Retinal pigment epithelial cell (primary cell): ENCODE results near the gene TRA2B.

ENCODE experiments used
- DNase-seq: peaks from one replicate; pipeline ENCODE4 v3.0.0-alpha.2; 2010; ENCODE audit warnings: low read depth
- H3K4me3 ChIP-seq: 2 replicates; pipeline ENCODE4 v1.5.1; 2011; ENCODE audit warnings: mild to moderate bottlenecking, low read length, control low read depth, moderate library complexity
- CTCF ChIP-seq: conservative IDR thresholded peaks from 2 replicates; pipeline ENCODE4 v1.5.1; 2011; ENCODE audit warnings: low read depth, low read length, control low read depth, inconsistent platforms

The TRA2B gene

GRCh38 chr3:185934767-185935464 lies 2.9 kb downstream of the TRA2B start:
- no peak for TF ChIP-seq CTCF
- H3K4me3 ChIP-seq, result peak overlapping the region; percentile 100
- no peak for DNase-seq

- DNase-seq, result no peak
- peak overlapping the region; percentile 100 for H3K4me3 ChIP-seq
- no peak for TF ChIP-seq CTCF
These were observed 3.6 kb downstream of the TRA2B start for GRCh38 chr3:185934174-185934557.

GRCh38 chr3:185933374-185934173 lies 4.2 kb downstream of the TRA2B start:
- peak overlapping the region; percentile 100 for H3K4me3 ChIP-seq
- no peak for DNase-seq
- no peak for TF ChIP-seq CTCF

GRCh38 chr3:185931777-185932612 lies 5.8 kb downstream of the TRA2B start:
- DNase-seq, result no peak
- TF ChIP-seq CTCF, result no peak
- peak overlapping the region; percentile 22 for H3K4me3 ChIP-seq

- no peak for TF ChIP-seq CTCF
- DNase-seq, result no peak
- no peak overlapping the region for H3K4me3 ChIP-seq
These were observed 7.3 kb downstream of the TRA2B start for GRCh38 chr3:185930393-185931107.

GRCh38 chr3:185929192-185930151 lies 8.3 kb downstream of the TRA2B start:
- H3K4me3 ChIP-seq, result no peak overlapping the region
- no peak for TF ChIP-seq CTCF
- DNase-seq, result no peak
